Measurements from ENCODE around the gene TECRL. TPM values are rescaled to one million over a fixed set of nuclear protein-coding genes. Genes with fewer than 3 reads are reported as not detected.

Gene TECRL
- 1,120 TPM for total RNA-seq
- long read RNA-seq, transcript TECRL-201 (12 exons, 3,573 nt): major isoform, 131 of 195 reads
- long read RNA-seq, transcript TECRL-202 (12 exons, 2,876 nt): minor isoform, 17 of 195 reads
- long read RNA-seq, partial matches to known transcripts: 6 of 195 reads
- long read RNA-seq, other reads (novel, unspliced or antisense): 41 of 195 reads

- DNase-seq (ENCODE audit: missing footprints) (no peak), ATAC-seq (peak; percentile 68)
- intact Hi-C loops (cut with DNase I): loop anchor here (2.0 to 5.0 kb wide), 2 partner anchors 67 to 124 kb away; no protein-coding TSS in a partner anchor
Observed at GRCh38 chr4:64409300-64409699, at the start of gene TECRL. TECRL (minus strand) TSS chr4:64409450; CDS start chr4:64409351, 99 bp downstream.

GRCh38 chr4:64432674-64433073, 23.4 kb upstream of the TECRL start:
- ATAC-seq (no peak), DNase-seq (ENCODE audit: missing footprints) (no peak)
- intact Hi-C loops (cut with DNase I): no loop called here

GRCh38 chr4:64430933-64431332, 21.7 kb upstream of the TECRL start:
- ATAC-seq (no peak), DNase-seq (ENCODE audit: missing footprints) (no peak)
- intact Hi-C loops (cut with DNase I): no loop called here

- DNase-seq (ENCODE audit: missing footprints) (no peak), ATAC-seq (peak; percentile 87)
- intact Hi-C loops (cut with DNase I): no loop called here
Observed at GRCh38 chr4:64417974-64418373, 8.7 kb upstream of the TECRL start.

GRCh38 chr4:64407000-64407399, 2.2 kb downstream of the TECRL start:
- intact Hi-C loops (cut with DNase I): loop anchor here (5.0 kb wide), 1 partner anchor 65 kb away; no protein-coding TSS in a partner anchor
- DNase-seq (ENCODE audit: missing footprints) (no peak), ATAC-seq (no peak)

GRCh38 chr4:64405761-64406160, 3.5 kb downstream of the TECRL start:
- no peak for DNase-seq (ENCODE audit: missing footprints)
- intact Hi-C loops (cut with DNase I): loop anchor here (5.0 kb wide), 1 partner anchor 63 kb away; no protein-coding TSS in a partner anchor
- no peak for ATAC-seq

- DNase-seq (ENCODE audit: missing footprints) (no peak), ATAC-seq (no peak)
- intact Hi-C loops (cut with DNase I): no loop called here
Observed at GRCh38 chr4:64402684-64403083, 6.6 kb downstream of the TECRL start.

- ATAC-seq (peak; percentile 38), DNase-seq (ENCODE audit: missing footprints) (peak; percentile 21)
- intact Hi-C loops (cut with DNase I): no loop called here
Observed at GRCh38 chr4:64399313-64400109, 9.7 kb downstream of the TECRL start.

- DNase-seq (ENCODE audit: missing footprints) (no peak), ATAC-seq (peak; percentile 42)
- intact Hi-C loops (cut with DNase I): no loop called here
Observed at GRCh38 chr4:64394469-64394868, 14.8 kb downstream of the TECRL start.

GRCh38 chr4:64388252-64388651, 21.0 kb downstream of the TECRL start:
- intact Hi-C loops (cut with DNase I): no loop called here
- ATAC-seq (no peak), DNase-seq (ENCODE audit: missing footprints) (no peak)

- DNase-seq (ENCODE audit: missing footprints) (peak; percentile 55), ATAC-seq (peak; percentile 86)
- intact Hi-C loops (cut with DNase I): no loop called here
Observed at GRCh38 chr4:64385220-64385619, 24.0 kb downstream of the TECRL start.

GRCh38 chr4:64384237-64385203, 24.7 kb downstream of the TECRL start:
- ATAC-seq (peak; percentile 31), DNase-seq (ENCODE audit: missing footprints) (no peak)
- intact Hi-C loops (cut with DNase I): no loop called here

- intact Hi-C loops (cut with DNase I): no loop called here
- DNase-seq (ENCODE audit: missing footprints) (no peak), ATAC-seq (no peak)
Observed at GRCh38 chr4:64368741-64369140, 40.5 kb downstream of the TECRL start.

GRCh38 chr4:64361399-64361740, 47.9 kb downstream of the TECRL start:
- intact Hi-C loops (cut with DNase I): no loop called here
- DNase-seq (ENCODE audit: missing footprints): no peak
- peak; percentile 42 for ATAC-seq

GRCh38 chr4:64360664-64361398, 48.4 kb downstream of the TECRL start:
- intact Hi-C loops (cut with DNase I): no loop called here
- ATAC-seq (peak; percentile 56), DNase-seq (ENCODE audit: missing footprints) (no peak)

GRCh38 chr4:64359489-64359888, 49.8 kb downstream of the TECRL start:
- ATAC-seq: no peak
- intact Hi-C loops (cut with DNase I): no loop called here
- no peak for DNase-seq (ENCODE audit: missing footprints)

GRCh38 chr4:64353904-64354303, 55.3 kb downstream of the TECRL start:
- peak; percentile 50 for ATAC-seq
- intact Hi-C loops (cut with DNase I): loop anchor here (1.0 kb wide), 1 partner anchor 12 kb away; no protein-coding TSS in a partner anchor
- no peak for DNase-seq (ENCODE audit: missing footprints)

- ATAC-seq (peak; percentile 96), DNase-seq (ENCODE audit: missing footprints) (peak; percentile 82)
- intact Hi-C loops (cut with DNase I): loop anchor here (1.0 to 10.0 kb wide), 4 partner anchors 12 to 193 kb away; partner anchors contain the start of gene TECRL
Observed at GRCh38 chr4:64341711-64342110, 67.5 kb downstream of the TECRL start.
